HepG2 (cell line): ENCODE measurements around the gene JDP2. TPM values are rescaled to one million over a fixed set of nuclear protein-coding genes. Genes with fewer than 3 reads are reported as not detected.

Source experiments
- ATM ChIP-seq: fragments of 450-650 bp; IDR thresholded peaks from 2 replicates; pipeline ENCODE4 v1.7.1; 2017; ENCODE audit warnings: mild to moderate bottlenecking, borderline replicate concordance
- DPF2 ChIP-seq: sonication (generic); formaldehyde crosslinking; IDR thresholded peaks from 2 replicates; pipeline ENCODE4 v1.4.0; 2020; ENCODE audit warnings: mild to moderate bottlenecking, low read depth, missing genetic modification reagents, borderline replicate concordance
- MLLT10 ChIP-seq: sonication (generic); formaldehyde crosslinking; IDR thresholded peaks from 2 replicates; pipeline ENCODE4 v1.4.0; 2020; ENCODE audit warnings: missing genetic modification reagents
- MTA3 ChIP-seq: sonication (generic); formaldehyde crosslinking; IDR thresholded peaks from 2 replicates; pipeline ENCODE4 v1.4.0; 2020; ENCODE audit warnings: missing genetic modification reagents
- MYPOP ChIP-seq: sonication (generic); formaldehyde crosslinking; IDR thresholded peaks from 2 replicates; pipeline ENCODE4 v1.8.1; 2023; ENCODE audit warnings: mild to moderate bottlenecking, moderate library complexity, missing genetic modification reagents
- NFKBIZ ChIP-seq: IDR thresholded peaks from 2 replicates; pipeline ENCODE4 v1.6.1; 2018; ENCODE audit warnings: missing genetic modification reagents, missing compliant biosample characterization
- PATZ1 ChIP-seq: sonication (generic); formaldehyde crosslinking; IDR thresholded peaks from 2 replicates; pipeline ENCODE4 v1.4.0; 2020; ENCODE audit warnings: missing genetic modification reagents
- RBM39 ChIP-seq: fragments of 200-400 bp; formaldehyde crosslinking; IDR thresholded peaks from one replicate; pipeline ENCODE4 v1.6.1; 2018; ENCODE audit warnings: antibody characterized with exemption, mild to moderate bottlenecking, low read depth, low read length; ENCODE audit not compliant: poor library complexity, severe bottlenecking
- SAP130 ChIP-seq: IDR thresholded peaks from 2 replicates; pipeline ENCODE4 v1.6.1; 2016; ENCODE audit warnings: low read depth
- SIX1 ChIP-seq: sonication (generic); formaldehyde crosslinking; IDR thresholded peaks from 2 replicates; pipeline ENCODE4 v1.4.0; 2020; ENCODE audit warnings: missing genetic modification reagents, borderline replicate concordance
- SIX4 ChIP-seq: sonication (generic); formaldehyde crosslinking; IDR thresholded peaks from 2 replicates; pipeline ENCODE4 v1.4.0; 2020; ENCODE audit warnings: missing genetic modification reagents
- SKIL ChIP-seq: sonication (generic); formaldehyde crosslinking; IDR thresholded peaks from 2 replicates; pipeline ENCODE4 v1.8.0; 2022; ENCODE audit warnings: missing genetic modification reagents, mild to moderate bottlenecking, moderate library complexity, borderline replicate concordance
- ZKSCAN8 ChIP-seq: IDR thresholded peaks from 2 replicates; pipeline ENCODE4 v1.6.1; 2016; ENCODE audit warnings: borderline replicate concordance, missing genetic modification reagents, missing compliant biosample characterization
- ZNF367 ChIP-seq: sonication (generic); formaldehyde crosslinking; IDR thresholded peaks from 2 replicates; pipeline ENCODE4 v1.4.0; 2020; ENCODE audit warnings: missing genetic modification reagents, borderline replicate concordance
- ZNF382 ChIP-seq: sonication (generic); formaldehyde crosslinking; IDR thresholded peaks from 2 replicates; pipeline ENCODE4 v1.5.0; 2020; ENCODE audit warnings: missing genetic modification reagents, mild to moderate bottlenecking, borderline replicate concordance
- ZNF589 ChIP-seq: sonication (generic); formaldehyde crosslinking; conservative IDR thresholded peaks from 2 replicates; pipeline ENCODE4 v1.8.0; 2022; ENCODE audit warnings: mild to moderate bottlenecking, moderate library complexity, missing genetic modification reagents
- ZNF781 ChIP-seq: sonication (generic); formaldehyde crosslinking; IDR thresholded peaks from 2 replicates; pipeline ENCODE4 v1.5.1; 2020; ENCODE audit warnings: borderline replicate concordance, mild to moderate bottlenecking, missing genetic modification reagents; ENCODE audit errors: not compliant biosample characterization
- ZNF782 ChIP-seq: sonication (generic); formaldehyde crosslinking; IDR thresholded peaks from 2 replicates; pipeline ENCODE4 v1.4.0; 2020; ENCODE audit warnings: missing genetic modification reagents, mild to moderate bottlenecking, borderline replicate concordance
- ZNF790 ChIP-seq: sonication (generic); formaldehyde crosslinking; IDR thresholded peaks from 2 replicates; pipeline ENCODE4 v1.8.0; 2022; ENCODE audit warnings: missing genetic modification reagents, mild to moderate bottlenecking, borderline replicate concordance
- polyA plus RNA-seq, 8 experiments: library from polyadenylated mRNA; depleted of rRNA in 3 of 8; stranded (reverse) in 7 of 8; unstranded in 1 of 8; fragments of >200 nt; fragmentation: Illumina TruSeq in 4 of 8; extraction: Trizol in 4 of 8; gene quantifications; 2 replicates each; pipeline versions ENCODE4 v1.2.1 to v1.2.3, GENCODE V29; 2011 to 2016; ENCODE audit warnings: low read depth in 4 of 8, missing spikeins in 1 of 8, mixed read lengths in 1 of 8; ENCODE audit not compliant: insufficient read depth in 1 of 8
- total RNA-seq, 5 experiments: library from RNA; depleted of rRNA; stranded (reverse); fragments of >200 nt; fragmentation: Illumina TruSeq; extraction: Trizol; gene quantifications; 2 replicates each; pipeline ENCODE4 v1.2.3, GENCODE V29; 2016; ENCODE audit warnings: low read depth in 1 of 5
- TF ChIP-seq, protein P1 (sequence below): sonication (generic); formaldehyde crosslinking; IDR thresholded peaks from 2 replicates; pipeline ENCODE4 v1.4.0; 2020; ENCODE audit warnings: mild to moderate bottlenecking, low read depth, missing genetic modification reagents

Gene JDP2
- total and polyA plus RNA-seq, 2 of the 13 experiments (the other 11 are each of a cell fraction or from before 2014, with no cell fraction given) = 8.0 to 8.9 TPM

GRCh38 chr14:75452900-75453816, 25.3 kb downstream of the JDP2 start (continued):
- TF ChIP-seq ZNF782 (CRISPR knock-in tag) (peak; percentile 77; the same call in 1 of the 2 replicates), MLLT10 (no peak), RBM39 (no peak), SIX1 (no peak), DPF2 (no peak), ZKSCAN8 (CRISPR knock-in tag) (no peak), ATM (no peak), MYPOP (CRISPR knock-in tag) (no peak), ZNF589 (CRISPR knock-in tag) (no peak), SKIL (peak; percentile 86), MTA3 (CRISPR knock-in tag) (no peak), ZNF382 (CRISPR knock-in tag) (no peak), NFKBIZ (CRISPR knock-in tag) (no peak), ZNF367 (CRISPR knock-in tag) (no peak), PATZ1 (CRISPR knock-in tag) (peak; percentile 98), SIX4 (no peak), SAP130 (CRISPR knock-in tag) (peak; percentile 72), ZNF781 (CRISPR knock-in tag) (no peak), ZNF790 (CRISPR knock-in tag) (no peak)
- TF ChIP-seq, protein P1, sequence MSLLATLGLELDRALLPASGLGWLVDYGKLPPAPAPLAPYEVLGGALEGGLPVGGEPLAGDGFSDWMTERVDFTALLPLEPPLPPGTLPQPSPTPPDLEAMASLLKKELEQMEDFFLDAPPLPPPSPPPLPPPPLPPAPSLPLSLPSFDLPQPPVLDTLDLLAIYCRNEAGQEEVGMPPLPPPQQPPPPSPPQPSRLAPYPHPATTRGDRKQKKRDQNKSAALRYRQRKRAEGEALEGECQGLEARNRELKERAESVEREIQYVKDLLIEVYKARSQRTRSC (CRISPR knock-in tag) = no peak
